GM19025 (cell line): ENCODE data around the gene PSMA8.
"Not testable (repeated sequence)": the region's sequence is repeated elsewhere in the genome, so short reads cannot be mapped to it uniquely, and the experiment has no call there.

ENCODE experiments used
- ATAC-seq: cut with Tn5 transposase; IDR thresholded peaks from one replicate; pipeline ENCODE4 v1.9.1; 2021; ENCODE audit warnings: mild to moderate bottlenecking, low read depth, moderate library complexity; ENCODE audit not compliant: unreplicated experiment

PSMA8 gene

GRCh38 chr18:26133652-26134051 is at the start of gene PSMA8:
TSS of gene PSMA8 (plus strand) at chr18:26133869. CDS start at chr18:26133966, 97 bp downstream.
- ATAC-seq = no peak

DNA sequence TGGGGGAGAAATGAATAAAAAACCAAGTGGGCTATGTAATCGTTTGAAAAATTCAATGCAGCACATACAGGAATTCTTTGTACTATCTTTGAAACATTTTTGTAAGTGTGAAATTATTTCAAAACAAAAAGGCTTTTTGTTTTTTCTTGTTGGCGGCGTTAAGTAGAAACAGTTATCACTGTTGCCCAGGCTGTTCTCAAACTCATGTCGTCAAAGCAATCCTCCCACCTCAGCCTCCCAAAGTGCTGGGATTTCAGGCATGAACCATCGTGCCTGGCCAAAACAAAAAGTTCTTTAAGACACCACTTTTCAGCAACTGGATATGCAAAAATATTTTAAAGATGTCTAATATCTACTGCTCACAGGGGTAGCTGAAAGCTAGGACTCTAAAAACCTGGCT is 48.6 kb upstream of the PSMA8 start:
- no peak for ATAC-seq

- no peak for ATAC-seq
Measured at GRCh38 chr18:26086959-26087358, 46.7 kb upstream of the PSMA8 start.

GRCh38 chr18:26088487-26088886 is 45.2 kb upstream of the PSMA8 start:
- ATAC-seq = no peak

- ATAC-seq = peak; percentile 12
Measured at GRCh38 chr18:26089293-26090129, 44.2 kb upstream of the PSMA8 start.

DNA sequence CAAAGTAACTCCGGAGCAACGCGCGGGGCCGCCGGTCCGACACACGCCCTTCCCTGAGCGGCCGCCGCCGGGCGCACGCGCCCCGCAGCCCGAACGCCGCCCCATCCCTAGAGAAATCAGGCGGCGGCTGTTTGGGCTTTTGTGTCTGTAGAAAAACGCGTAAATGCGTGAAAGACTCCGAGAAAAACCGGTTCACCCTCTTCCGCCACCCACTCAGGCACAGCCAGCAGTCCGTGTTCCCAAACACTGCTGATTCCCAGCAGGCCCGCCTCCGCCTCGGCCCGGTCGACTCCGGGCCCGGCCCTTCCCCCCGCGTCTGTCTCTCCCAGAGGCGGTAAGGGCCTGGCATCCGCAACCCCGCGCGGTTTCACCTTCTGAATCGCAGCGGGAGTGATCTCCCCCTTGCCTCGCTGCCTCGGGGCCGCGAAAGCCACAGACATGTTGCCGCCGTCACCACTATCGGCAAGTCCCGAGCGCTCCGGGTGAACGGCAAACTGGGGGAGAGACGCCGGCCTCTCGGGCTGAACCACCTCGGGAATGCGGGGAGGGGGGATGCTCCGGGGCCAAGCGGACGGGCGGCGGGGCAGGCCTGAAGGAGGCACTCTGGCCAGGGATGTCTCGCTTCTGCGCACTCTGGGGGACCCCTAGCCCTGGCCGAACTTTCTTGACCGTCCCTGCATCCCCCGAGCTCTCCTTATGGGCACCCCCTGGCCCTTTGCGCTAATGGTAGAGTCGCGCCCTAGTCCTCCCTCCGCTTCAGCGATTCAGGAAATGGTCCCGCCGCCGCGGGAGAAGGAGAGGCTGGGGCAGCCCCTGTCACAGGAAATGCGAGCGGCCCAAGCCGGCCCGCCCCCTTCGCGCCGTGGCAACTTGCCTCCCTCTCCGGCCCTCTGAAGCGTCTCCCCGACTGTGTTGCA is 43.3 kb upstream of the PSMA8 start, which contains the start of gene SS18:
Gene SS18 (minus strand): TSS at position 484 of the 917 bp plus-strand sequence. CDS start 44 bp downstream, at position 440.
- peak; percentile 71 for ATAC-seq

GRCh38 chr18:26091047-26091630 is 42.5 kb upstream of the PSMA8 start:
- peak; percentile 40 for ATAC-seq

GRCh38 chr18:26096852-26097251 is 36.8 kb upstream of the PSMA8 start:
- no peak for ATAC-seq

DNA sequence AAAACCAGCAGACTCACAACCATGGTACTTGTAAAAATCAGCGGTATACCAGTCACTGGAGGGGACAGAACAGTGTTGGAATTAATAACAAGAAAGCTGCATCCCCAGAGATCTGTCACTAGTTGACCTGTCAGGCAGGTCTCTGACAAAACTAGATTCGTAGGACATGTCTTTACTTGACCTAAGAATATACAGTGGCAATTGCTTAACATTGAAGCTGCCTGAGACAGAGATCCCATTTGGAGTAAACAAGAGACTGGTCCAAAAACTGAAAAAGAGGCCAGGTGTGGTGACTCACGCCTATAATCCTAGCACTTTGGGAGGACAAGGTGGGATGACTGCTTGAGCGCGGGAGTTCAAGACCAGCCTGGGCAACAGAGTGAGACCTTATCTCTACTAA is 36.1 kb upstream of the PSMA8 start:
- no peak for ATAC-seq

DNA sequence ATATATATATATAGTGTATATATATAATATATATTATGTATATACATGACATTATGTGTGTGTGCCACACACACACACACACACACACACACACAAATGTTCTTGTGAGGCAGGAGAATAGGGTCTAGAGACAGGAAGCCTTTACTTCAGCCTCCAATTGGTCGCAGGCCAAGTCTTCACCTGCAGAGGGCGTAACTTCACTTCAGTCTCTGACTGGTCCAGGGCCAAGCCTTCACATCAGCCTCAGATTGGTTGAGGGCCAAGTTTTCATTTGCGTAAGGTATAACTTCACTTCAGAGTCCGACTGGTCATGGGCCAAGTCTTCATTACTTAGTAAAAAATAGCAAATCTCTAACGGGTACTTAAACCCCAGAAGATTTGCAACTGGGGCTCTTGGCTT is 30.1 kb upstream of the PSMA8 start:
- ATAC-seq = no peak

DNA sequence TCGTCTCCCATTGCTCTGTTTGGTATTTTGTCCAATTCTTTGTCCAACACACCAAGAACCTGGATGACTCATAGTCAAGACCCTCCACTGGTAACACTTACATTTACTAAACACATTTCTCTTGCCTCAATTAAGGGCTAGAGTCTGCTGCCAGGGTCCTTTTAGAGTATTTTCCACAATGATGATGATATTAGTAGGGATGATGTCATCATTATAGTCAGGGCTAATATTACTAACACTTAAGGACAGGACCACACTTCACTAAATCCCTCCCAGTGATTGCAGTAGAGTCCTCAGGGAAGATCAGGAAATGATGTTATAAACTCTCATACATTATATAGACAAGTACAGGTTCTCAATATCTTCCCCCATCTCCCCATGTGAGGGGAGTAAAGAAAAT is 29.6 kb upstream of the PSMA8 start:
- ATAC-seq = no peak

DNA sequence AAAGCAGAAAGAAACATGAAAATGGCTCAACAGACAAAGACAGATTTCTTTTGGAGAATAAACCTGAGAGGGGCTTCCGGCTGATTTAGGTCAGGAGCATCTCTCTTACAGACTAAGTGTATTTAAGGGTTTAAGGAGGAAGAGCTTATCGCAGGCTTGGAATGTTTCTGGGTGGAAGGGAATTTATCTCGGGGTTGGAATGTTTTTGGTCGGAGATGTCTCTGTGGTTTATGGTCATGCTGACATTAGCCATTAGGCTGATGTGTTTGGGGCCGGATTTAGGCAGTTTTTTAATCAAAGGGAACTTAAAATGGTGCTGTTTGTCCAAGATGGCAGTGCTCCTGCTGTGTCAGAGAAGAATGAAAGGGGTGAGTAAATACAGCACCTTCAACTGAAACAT is 14.4 kb upstream of the PSMA8 start:
- no peak for ATAC-seq

GRCh38 chr18:26121476-26121875 is 12.2 kb upstream of the PSMA8 start:
- ATAC-seq = no peak

DNA sequence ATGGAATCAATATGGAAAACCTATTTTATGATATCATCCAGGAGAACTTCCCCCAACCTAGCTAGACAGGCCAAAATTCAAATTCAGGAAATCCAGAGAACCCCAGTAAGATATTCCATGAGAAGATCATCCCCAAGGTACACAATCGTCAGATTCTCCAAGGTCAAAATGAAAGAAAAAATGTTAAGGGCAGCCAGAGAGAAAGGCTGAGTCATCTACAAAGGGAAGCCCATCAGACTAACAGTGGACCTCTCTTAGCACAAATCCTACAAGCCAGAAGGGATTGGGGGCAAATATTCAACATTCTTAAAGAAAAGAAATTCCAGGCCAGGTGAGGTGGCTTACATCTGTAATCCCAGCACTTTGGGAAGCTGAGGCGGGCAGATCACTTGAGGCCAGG is 11.7 kb upstream of the PSMA8 start:
- not testable (repeated sequence) for ATAC-seq

GRCh38 chr18:26127786-26128185 is 5.9 kb upstream of the PSMA8 start:
- no peak for ATAC-seq

DNA sequence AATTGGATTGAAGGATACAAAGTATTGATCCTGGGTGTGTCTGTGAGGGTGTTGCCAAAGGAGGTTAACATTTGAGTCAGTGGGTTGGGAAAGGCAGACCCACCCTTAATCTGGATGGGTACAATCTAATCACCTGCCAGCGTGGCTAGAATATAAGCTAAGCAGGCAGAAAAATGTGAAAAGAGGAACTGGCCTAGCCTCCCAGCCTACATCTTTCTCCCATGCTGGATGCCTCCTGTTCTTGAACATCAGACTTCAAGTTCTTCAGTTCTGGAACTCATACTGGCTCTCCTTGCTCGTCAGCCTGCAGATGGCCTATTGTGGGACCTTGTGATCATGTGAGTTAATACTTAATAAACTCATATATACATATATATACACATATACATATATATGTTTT is 5.5 kb upstream of the PSMA8 start:
- not testable (repeated sequence) for ATAC-seq

DNA sequence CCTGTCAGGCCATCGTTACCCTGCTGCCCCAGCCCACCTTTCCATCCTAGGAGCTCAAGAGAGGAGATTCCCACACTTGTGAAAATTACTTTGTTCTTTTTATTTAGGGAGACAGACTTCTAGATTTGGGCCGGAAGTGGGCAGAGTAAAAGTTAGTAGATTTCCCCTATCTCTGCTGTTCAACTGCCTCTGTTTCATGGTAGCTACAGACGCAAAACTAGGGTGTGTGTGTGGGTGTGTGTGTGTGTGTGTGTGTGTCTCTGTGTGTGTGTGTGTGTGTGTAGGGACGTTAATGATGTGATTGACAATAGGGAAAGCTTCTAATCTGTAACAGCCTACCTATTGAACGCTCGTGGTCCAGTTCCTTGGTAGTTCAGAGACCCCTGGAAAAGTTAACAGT is 438 bp downstream of the PSMA8 start:
- no peak for ATAC-seq

- no peak for ATAC-seq
Measured at GRCh38 chr18:26135548-26135947, 1.9 kb downstream of the PSMA8 start.

- ATAC-seq = no peak
Measured at GRCh38 chr18:26157326-26157725, 23.7 kb downstream of the PSMA8 start.

DNA sequence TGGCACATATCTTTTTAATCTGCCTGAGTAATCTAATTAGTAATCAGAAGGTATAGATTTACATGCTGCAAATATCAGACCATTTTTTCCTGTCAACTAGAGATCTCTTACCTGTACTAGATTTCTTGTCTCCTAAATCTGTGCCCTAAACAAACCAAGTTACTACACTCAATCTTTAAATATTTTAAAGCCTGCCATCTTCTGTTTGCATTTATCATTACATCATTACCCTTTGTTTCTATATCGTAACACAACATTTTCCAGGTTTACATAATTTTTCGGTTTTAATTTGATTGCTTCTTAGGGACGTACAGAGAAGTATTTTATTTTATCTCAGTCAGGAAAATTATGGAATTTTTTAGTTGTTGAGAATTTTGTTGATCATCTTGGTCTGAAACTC is 25.7 kb downstream of the PSMA8 start:
- no peak for ATAC-seq

DNA sequence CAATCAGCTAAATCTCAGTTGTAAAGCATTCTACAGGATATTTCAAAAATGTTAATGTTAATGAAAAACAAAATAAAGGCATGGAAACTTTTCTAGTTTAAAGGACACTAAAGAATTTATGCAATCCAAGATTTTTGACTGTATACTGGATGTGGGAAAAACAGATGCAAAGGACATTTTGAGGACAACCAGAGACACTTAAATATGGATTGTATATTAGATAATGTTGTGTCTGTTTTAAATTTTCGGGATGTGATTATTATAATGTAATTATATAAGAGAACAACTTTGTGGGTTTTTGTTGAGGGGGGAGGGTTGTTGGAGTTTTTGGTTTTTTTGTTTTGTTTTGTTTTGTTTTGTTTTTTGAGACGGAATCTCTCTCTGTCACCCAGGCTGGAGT is 30.9 kb downstream of the PSMA8 start:
- ATAC-seq = no peak
